Liver (tissue), 9 donors: ENCODE data around the gene ULK4. TPM values are rescaled to one million over a fixed set of nuclear protein-coding genes. Genes with fewer than 3 reads are reported as not detected.

ENCODE experiments used
- DNase-seq: peaks from one replicate; pipeline ENCODE4 v3.0.0-alpha.2; 2017; ENCODE audit warnings: low spot score
- H3K27ac ChIP-seq, 2 donors: one replicate each; pipeline ENCODE4 v1.7.0; 2013; ENCODE audit warnings: inconsistent platforms in 2 of 2, low read length in 2 of 2, control low read depth in 1 of 2, low read depth in 1 of 2, mild to moderate bottlenecking in 1 of 2
- H3K27me3 ChIP-seq, 4 donors: one replicate each; pipeline versions ENCODE4 v1.6.1 to v1.7.0; 2013; ENCODE audit warnings: low read length in 3 of 4, inconsistent platforms in 1 of 4, mild to moderate bottlenecking in 1 of 4, moderate library complexity in 1 of 4; ENCODE audit not compliant: control insufficient read depth in 4 of 4, insufficient read depth in 4 of 4
- H3K36me3 ChIP-seq, 4 donors: one replicate each; pipeline versions ENCODE4 v1.6.1 to v1.7.0; 2013; ENCODE audit warnings: low read length in 3 of 4, mild to moderate bottlenecking in 3 of 4, low read depth in 1 of 4, moderate library complexity in 1 of 4; ENCODE audit not compliant: control insufficient read depth in 4 of 4, insufficient read depth in 3 of 4
- H3K4me1 ChIP-seq, 4 donors: one replicate each; pipeline versions ENCODE4 v1.6.1 to v1.7.0; 2013; ENCODE audit warnings: low read length in 3 of 4, mild to moderate bottlenecking in 3 of 4, moderate library complexity in 1 of 4; ENCODE audit not compliant: control insufficient read depth in 4 of 4, insufficient read depth in 4 of 4
- H3K4me3 ChIP-seq, 3 donors: one replicate each; pipeline versions ENCODE4 v1.6.1 to v1.7.0; 2013; ENCODE audit warnings: low read length in 3 of 3, control low read depth in 1 of 3, low read depth in 1 of 3, mild to moderate bottlenecking in 1 of 3
- H3K9ac ChIP-seq, 2 donors: one replicate each; pipeline ENCODE4 v1.7.0; 2013; ENCODE audit warnings: low read length in 2 of 2, mild to moderate bottlenecking in 2 of 2, moderate library complexity in 2 of 2, control low read depth in 1 of 2, low read depth in 1 of 2
- H3K9me3 ChIP-seq, 4 donors: one replicate each; pipeline versions ENCODE4 v1.6.1 to v1.7.0; 2013; ENCODE audit warnings: low read length in 3 of 4; ENCODE audit not compliant: control insufficient read depth in 4 of 4
- CTCF ChIP-seq: fragments of 150-350 bp; IDR thresholded peaks from 2 replicates; pipeline ENCODE4 v1.5.1; 2017; ENCODE audit warnings: improper control_type of control experiment, low read depth, low read length; ENCODE audit not compliant: missing input control
- EGR1 ChIP-seq, 2 donors: IDR thresholded peaks; 2 replicates each; pipeline ENCODE4 v1.6.1; 2016 to 2018; ENCODE audit warnings: antibody characterized with exemption in 2 of 2, low read depth in 2 of 2
- FOXA2 ChIP-seq: IDR thresholded peaks from 2 replicates; pipeline ENCODE4 v1.6.1; 2016; ENCODE audit warnings: antibody characterized with exemption
- HNF4A ChIP-seq, 2 donors: conservative IDR thresholded peaks; 2 replicates each; pipeline ENCODE4 v1.6.1; 2016; ENCODE audit warnings: antibody characterized with exemption in 2 of 2, mild to moderate bottlenecking in 2 of 2
- MAX ChIP-seq: IDR thresholded peaks from 2 replicates; pipeline ENCODE4 v1.6.1; 2016; ENCODE audit warnings: antibody characterized with exemption
- NR2F2 ChIP-seq: IDR thresholded peaks from 2 replicates; pipeline ENCODE4 v1.6.1; 2016; ENCODE audit warnings: antibody characterized with exemption
- RAD21 ChIP-seq, 2 donors: IDR thresholded peaks; 2 replicates each; pipeline ENCODE4 v1.6.1; 2016; ENCODE audit warnings: antibody characterized with exemption in 2 of 2, mild to moderate bottlenecking in 2 of 2
- RXRA ChIP-seq, 2 donors: IDR thresholded peaks; 2 replicates each; pipeline ENCODE4 v1.6.1; 2017 to 2018; ENCODE audit warnings: antibody characterized with exemption in 2 of 2, mild to moderate bottlenecking in 1 of 2
- SP1 ChIP-seq: IDR thresholded peaks from 2 replicates; pipeline ENCODE4 v1.6.1; 2018; ENCODE audit warnings: antibody characterized with exemption, mild to moderate bottlenecking
- TAF1 ChIP-seq: conservative IDR thresholded peaks from 2 replicates; pipeline ENCODE4 v1.6.1; 2016; ENCODE audit warnings: antibody characterized with exemption, mild to moderate bottlenecking
- YY1 ChIP-seq: IDR thresholded peaks from 2 replicates; pipeline ENCODE4 v1.6.1; 2016; ENCODE audit warnings: antibody characterized with exemption, mild to moderate bottlenecking
- WGBS: extraction: QIAGEN DNeasy Blood & Tissue Kit; methylation state at CpG from one replicate; pipeline ENCODE4 v1.1.7; 2013; 5-methylcytosine and 5-hydroxymethylcytosine counted together
- polyA plus RNA-seq, 2 donors: library from polyadenylated mRNA; stranded (reverse) in 1 of 2; unstranded in 1 of 2; fragments of 200-250 nt in 1 of 2; fragments of >200 nt in 1 of 2; fragmentation: Nextera tagmentation in 1 of 2; extraction: Ambion mirVana in 1 of 2; gene quantifications; one replicate each; pipeline versions ENCODE4 v1.2.1 to v1.2.3, GENCODE V29; 2013 to 2015
- total RNA-seq, 2 donors: library from RNA; depleted of rRNA; stranded (reverse); fragments of >200 nt; gene quantifications; one replicate each; pipeline ENCODE4 v1.2.3, GENCODE V29; 2014
- TF ChIP-seq, protein P1 (sequence below): IDR thresholded peaks from 2 replicates; pipeline ENCODE4 v1.6.1; 2016; ENCODE audit warnings: antibody characterized with exemption
- donor health status: healthy.
- donor health status: healthy.
- donor health status: healthy.
- donor health status: healthy.
- donor health status: healthy.

The ULK4 gene
- total and polyA plus RNA-seq, 4 donors = 1.1 to 11.5 (median 3.2) TPM

- no peak for TF ChIP-seq CTCF
- no peak for TF ChIP-seq RXRA (IDR thresholded peaks at IDR 0.05)
- no peak for TF ChIP-seq FOXA2
- TF ChIP-seq TAF1 = no peak
- TF ChIP-seq MAX = no peak
- no peak for TF ChIP-seq EGR1 (IDR thresholded peaks at IDR 0.05; ENCODE audit: low read depth in 2 of 2)
These were observed 299.6 kb downstream of the ULK4 start (continued) for GRCh38 chr3:41662288-41662687.

DNA sequence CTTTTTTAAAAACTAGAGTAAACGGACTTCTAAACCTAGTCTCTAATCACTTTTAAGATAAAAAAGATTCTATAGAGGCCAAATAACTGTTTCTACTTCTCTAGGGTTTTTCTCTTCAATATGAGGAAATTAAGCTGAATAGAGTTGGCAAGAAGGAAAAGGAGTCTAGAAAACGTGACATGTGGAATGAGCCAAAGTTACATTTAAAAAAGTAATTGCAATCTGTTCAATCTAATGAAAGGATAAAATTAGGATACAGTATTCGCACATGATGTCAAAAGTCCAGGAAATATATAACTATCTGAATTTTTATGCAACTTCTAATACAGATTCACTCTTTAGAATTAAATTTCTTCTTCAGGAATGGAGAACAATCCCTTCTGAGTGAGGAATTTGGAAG is 300.1 kb downstream of the ULK4 start:
- Histone ChIP-seq H3K27ac (no peak overlapping the region), H3K9me3 (peaks cover 0 to 4% (median 2%) of the 10 kb centered on the region in 4 donors), H3K4me1 (peaks cover 0 to 4% (median under 1%) of the 10 kb centered on the region in 4 donors), H3K4me3 (no peak overlapping the region), H3K36me3 (no peaks in the 10 kb centered on the region), H3K27me3 (no peaks in the 10 kb centered on the region), H3K9ac (no peak overlapping the region)
- TF ChIP-seq HNF4A (conservative IDR thresholded peaks at IDR 0.05) (no peak), MAX (no peak), RAD21 (IDR thresholded peaks at IDR 0.05) (no peak), SP1 (no peak), YY1 (no peak)
- TF ChIP-seq, protein P1, sequence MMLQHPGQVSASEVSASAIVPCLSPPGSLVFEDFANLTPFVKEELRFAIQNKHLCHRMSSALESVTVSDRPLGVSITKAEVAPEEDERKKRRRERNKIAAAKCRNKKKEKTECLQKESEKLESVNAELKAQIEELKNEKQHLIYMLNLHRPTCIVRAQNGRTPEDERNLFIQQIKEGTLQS = no peak
- WGBS = 97% methylated on average over 3 of the region's 3 CpGs
- no peak for DNase-seq

DNA sequence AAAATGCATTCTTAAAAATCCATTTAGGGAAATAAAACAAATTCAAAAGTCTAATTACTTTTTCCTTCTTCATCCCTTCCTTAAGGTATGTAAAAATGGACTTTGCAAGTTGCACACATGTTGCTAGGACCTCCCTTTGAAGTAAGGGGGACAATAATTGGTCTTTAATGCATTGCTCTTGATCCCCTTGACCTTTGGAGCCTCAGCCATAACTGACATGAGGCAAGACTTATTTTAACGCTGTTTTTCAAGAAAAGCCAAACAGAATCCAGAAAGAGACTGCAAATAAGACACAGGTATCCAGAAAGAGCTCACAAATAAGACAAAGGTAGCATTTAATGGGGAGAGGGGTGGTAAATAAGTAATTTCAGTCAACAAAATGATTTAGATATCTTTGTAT is 301.4 kb downstream of the ULK4 start:
- no peak overlapping the region for H3K4me3 ChIP-seq
- no peak overlapping the region for H3K9ac ChIP-seq
- H3K9me3 ChIP-seq = peaks cover 0 to 4% (median 2%) of the 10 kb centered on the region in 4 donors
- H3K4me1 ChIP-seq = peaks cover 0 to 4% (median under 1%) of the 10 kb centered on the region in 4 donors
- H3K27ac ChIP-seq = no peak overlapping the region
- H3K36me3 ChIP-seq = no peaks in the 10 kb centered on the region
- no peaks in the 10 kb centered on the region for H3K27me3 ChIP-seq
- peak in 1 of 2 donors; percentile 11 for TF ChIP-seq HNF4A (conservative IDR thresholded peaks at IDR 0.05)
- TF ChIP-seq RXRA (IDR thresholded peaks at IDR 0.05) = no peak
- whole genome bisulfite sequencing = 33% methylated on average over 1 of the region's 1 CpG
- DNase-seq = no peak

DNA sequence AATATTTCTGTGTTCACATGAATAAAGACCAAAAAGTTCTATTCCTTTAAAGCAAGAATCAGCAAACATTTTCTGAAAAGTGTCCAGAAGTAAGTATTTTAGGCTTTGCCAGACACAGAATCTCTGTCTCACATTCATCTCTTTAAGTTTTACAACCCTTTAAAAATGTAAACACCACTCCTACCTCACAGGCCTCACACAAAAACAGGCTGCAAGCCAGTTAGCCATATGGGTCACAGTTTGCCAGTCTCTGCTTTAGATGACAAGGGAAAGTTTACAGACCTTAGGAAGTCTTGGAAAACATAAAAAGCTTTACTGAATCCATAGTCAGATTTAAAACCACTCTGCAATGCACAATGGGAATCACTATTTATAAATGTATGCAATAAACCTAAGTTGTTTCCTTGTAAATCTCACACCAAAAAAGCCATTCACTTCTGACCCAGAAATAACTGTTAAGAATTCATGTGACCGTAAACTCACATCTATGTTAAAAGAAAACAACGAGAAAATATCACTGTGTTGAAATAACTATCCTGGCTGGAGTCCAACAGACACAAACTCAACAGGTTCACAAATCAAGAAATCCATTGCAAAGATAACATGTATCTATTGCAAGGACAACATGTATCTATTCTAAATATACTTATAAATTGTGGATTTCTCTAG is 308.2 kb downstream of the ULK4 start:
- H3K27me3 ChIP-seq = no peaks in the 10 kb centered on the region
- H3K9me3 ChIP-seq = no peaks in the 10 kb centered on the region
- peaks cover 0 to 13% (median 2%) of the 10 kb centered on the region in 4 donors for H3K4me1 ChIP-seq
- TF ChIP-seq HNF4A (conservative IDR thresholded peaks at IDR 0.05) (peak in 1 of 2 donors; percentile 27), RAD21 (IDR thresholded peaks at IDR 0.05) (peak in 1 of 2 donors; percentile 31), RXRA (IDR thresholded peaks at IDR 0.05) (peak in 1 of 2 donors; percentile 49), NR2F2 (no peak), FOXA2 (no peak)
- no peak for DNase-seq
- no peaks in the 10 kb centered on the region for H3K36me3 ChIP-seq
- no peak overlapping the region for H3K4me3 ChIP-seq
- H3K9ac ChIP-seq = no peak overlapping the region
- 21% methylated on average over 2 of the region's 2 CpGs for WGBS
- no peak overlapping the region for H3K27ac ChIP-seq
